ENCODE results near the gene TSGA10.
"Not testable (repeated sequence)": the region's sequence is repeated elsewhere in the genome, so short reads cannot be mapped to it uniquely, and the experiment has no call there.

Gene TSGA10, protein sequence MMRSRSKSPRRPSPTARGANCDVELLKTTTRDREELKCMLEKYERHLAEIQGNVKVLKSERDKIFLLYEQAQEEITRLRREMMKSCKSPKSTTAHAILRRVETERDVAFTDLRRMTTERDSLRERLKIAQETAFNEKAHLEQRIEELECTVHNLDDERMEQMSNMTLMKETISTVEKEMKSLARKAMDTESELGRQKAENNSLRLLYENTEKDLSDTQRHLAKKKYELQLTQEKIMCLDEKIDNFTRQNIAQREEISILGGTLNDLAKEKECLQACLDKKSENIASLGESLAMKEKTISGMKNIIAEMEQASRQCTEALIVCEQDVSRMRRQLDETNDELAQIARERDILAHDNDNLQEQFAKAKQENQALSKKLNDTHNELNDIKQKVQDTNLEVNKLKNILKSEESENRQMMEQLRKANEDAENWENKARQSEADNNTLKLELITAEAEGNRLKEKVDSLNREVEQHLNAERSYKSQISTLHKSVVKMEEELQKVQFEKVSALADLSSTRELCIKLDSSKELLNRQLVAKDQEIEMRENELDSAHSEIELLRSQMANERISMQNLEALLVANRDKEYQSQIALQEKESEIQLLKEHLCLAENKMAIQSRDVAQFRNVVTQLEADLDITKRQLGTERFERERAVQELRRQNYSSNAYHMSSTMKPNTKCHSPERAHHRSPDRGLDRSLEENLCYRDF

DNA sequence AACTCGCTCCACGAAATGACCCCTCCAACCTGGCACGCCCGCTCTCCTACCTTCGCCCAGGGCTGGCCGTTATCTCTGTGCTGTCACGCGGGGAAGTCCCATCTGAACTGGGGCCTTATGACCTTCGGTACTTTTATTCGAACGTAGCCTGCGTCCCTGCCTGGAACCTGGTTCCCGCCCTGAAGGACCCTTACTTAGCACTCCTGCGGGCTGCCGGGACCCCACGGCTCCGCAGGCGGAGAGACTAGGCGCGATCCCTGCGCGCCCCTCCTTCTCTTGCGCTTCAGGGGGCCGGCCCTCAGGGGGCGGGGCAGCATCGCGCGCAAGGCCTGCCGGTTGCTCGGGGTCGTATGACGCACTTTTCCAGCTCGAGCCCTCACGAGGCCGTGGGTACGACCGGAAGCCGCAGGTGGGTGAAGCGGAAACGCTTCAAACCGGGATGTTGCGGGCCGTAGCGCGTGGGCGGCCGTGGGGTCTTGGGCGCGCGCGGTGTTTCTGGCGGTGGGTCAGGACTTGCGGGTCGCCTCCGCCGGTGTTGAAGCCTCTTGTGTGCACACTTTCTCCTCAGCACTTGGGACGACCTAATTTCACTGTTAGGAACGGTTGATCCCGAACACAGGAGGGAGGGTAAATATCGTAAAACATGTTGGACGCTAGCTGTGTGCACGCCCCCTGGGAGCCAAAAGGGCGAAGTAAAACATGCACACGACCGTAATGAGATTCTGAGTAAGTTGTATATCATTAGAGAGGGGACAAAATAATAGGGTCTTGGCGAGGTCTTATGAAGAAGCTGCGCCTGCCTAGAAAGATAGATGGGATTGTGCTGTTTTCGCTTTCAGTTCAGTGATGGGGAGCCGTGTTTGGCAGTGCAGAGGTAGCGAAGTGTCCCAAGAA lies at the start of gene TSGA10, which contains the start of gene LIPT1:
Gene TSGA10, minus strand, starts transcription at position 300 of the 894 bp plus-strand sequence. CDS start 45,503 bp downstream, outside the sequence.
Gene LIPT1, plus strand, starts transcription at position 325 of the 894 bp plus-strand sequence. CDS start 6,991 bp downstream, outside the sequence.
- Histone ChIP-seq H3K9ac (ENCODE audit: low read length) (peak within 1 kb of the TSS; percentile 78), H3K4me1 (ENCODE audit: control insufficient read depth, low read depth, low read length) (peaks cover 9% of the 10 kb centered on the region), H3K36me3 (ENCODE audit: control insufficient read depth, low read depth, low read length) (no peaks in the 10 kb centered on the region), H3K27me3 (ENCODE audit: control insufficient read depth, insufficient read depth, low read length) (no peaks in the 10 kb centered on the region), H3K9me3 (ENCODE audit: control insufficient read depth, low read depth, low read length) (no peaks in the 10 kb centered on the region), H3K27ac (ENCODE audit: low read length) (peak within 1 kb of the TSS; percentile 79), H3K4me3 (ENCODE audit: low read length) (peak within 1 kb of the TSS; percentile 83)

DNA sequence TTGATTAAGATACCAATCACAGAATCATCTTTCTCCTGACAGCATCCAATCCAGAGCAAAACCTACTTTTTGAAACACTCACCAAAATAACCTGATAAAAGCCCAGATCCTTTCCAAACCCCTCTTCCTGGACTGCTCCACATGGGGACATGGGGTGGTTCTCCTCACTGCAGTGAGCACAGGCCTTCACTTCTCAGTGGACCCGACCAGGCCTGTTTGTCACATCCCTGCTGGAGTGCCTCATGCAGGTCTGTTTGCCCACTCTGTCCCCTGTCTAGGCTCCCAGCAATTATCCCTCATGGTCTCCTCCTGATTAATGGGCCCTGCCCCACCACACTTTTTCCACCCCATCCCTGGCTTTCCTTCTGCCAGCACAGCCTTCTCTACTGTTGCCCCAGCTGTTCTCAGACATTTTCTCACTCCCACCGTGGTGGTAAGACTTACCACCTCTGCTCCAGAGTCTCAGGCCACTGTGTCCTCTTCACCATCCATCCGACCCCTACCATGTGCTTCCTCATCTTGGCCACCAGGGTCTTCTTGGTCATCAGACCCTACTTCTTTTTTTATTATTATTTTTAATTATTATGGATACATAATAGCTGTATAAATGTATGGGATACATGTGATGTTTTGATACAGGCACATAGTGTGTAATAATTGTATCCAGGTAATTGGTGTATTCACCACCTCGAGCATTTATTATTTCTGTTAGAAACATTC lies 47.4 kb upstream of the TSGA10 start:
- H3K4me1 ChIP-seq (ENCODE audit: control insufficient read depth, low read depth, low read length): no peaks in the 10 kb centered on the region
- no peak overlapping the region for H3K27ac ChIP-seq (ENCODE audit: low read length)
- no peaks in the 10 kb centered on the region for H3K27me3 ChIP-seq (ENCODE audit: control insufficient read depth, insufficient read depth, low read length)
- H3K9me3 ChIP-seq (ENCODE audit: control insufficient read depth, low read depth, low read length): peaks cover 18% of the 10 kb centered on the region
- peaks cover 6% of the 10 kb centered on the region for H3K36me3 ChIP-seq (ENCODE audit: control insufficient read depth, low read depth, low read length)
- no peak overlapping the region for H3K4me3 ChIP-seq (ENCODE audit: low read length)
- no peak overlapping the region for H3K9ac ChIP-seq (ENCODE audit: low read length)

DNA sequence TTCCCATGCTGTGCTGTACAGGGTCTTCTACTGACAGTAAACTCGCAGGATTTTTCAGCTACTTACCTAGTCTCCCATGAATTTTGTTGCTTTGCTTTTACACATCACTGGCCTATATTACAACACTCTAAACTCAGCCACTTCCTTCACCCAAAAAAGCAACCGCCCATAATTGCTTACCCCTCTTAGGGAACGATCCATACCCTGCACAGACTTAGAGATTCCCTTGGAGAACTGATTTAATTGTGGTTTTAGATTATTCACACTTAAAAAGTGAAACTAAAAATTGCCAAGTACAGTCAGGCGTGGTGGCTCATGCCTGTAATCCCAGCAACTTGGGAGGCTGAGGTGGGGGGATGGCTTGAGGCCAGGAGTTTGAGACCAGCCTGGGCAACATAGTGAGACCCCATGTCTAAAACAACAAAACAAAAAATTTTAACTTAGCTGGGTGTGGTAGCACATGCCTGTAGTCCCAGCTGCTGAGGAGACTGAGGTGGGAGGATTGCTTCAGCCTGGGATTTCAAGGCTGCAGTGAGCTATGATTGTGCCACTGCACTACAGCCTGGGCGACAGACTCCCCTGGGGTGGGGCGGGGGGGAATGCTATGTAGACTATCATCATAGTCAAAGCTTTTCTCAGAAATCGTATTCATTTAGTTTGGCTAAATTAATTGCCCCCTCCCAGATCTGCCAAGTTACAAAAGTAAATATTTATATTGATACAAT lies 45.5 kb upstream of the TSGA10 start:
- Histone ChIP-seq H3K4me1 (ENCODE audit: control insufficient read depth, low read depth, low read length) (no peaks in the 10 kb centered on the region), H3K9ac (ENCODE audit: low read length) (no peak overlapping the region), H3K27ac (ENCODE audit: low read length) (no peak overlapping the region), H3K4me3 (ENCODE audit: low read length) (no peak overlapping the region), H3K36me3 (ENCODE audit: control insufficient read depth, low read depth, low read length) (peaks cover 25% of the 10 kb centered on the region), H3K27me3 (ENCODE audit: control insufficient read depth, insufficient read depth, low read length) (no peaks in the 10 kb centered on the region), H3K9me3 (ENCODE audit: control insufficient read depth, low read depth, low read length) (peaks cover 13% of the 10 kb centered on the region)

DNA sequence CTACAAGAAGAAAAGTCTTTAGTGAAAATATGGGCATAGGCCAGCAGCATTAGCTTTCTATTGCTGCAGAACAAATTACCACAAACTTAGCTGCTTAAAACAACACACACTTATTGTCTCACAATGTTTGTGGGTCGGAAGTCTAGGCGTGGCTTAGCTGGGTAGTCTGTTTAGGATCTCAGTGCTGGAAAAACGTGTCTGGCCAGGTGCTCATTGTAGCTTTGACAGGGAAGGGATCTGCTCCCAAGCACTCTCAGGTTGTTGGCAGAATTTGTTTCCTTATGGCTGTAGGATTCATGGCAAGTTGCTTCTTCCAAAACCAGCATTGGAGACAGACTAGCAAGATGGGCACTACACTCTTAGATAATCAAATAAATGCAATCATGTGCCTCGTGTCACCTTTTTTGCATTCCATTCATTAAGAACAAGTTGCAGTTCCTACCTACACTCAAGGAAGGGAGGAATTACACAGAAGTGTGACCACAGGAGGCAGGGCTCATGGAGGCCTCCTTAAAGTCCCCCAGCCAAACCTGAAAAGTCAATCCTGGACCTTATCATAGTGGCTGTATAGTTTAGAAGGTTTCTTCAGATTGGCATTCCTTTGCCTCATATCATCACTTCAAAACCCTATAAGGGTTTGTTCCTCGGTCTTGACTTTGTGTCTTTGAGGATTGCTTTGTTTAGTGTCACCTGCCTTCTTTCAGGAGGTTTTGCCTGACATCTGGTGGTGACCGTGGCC lies 43.5 kb upstream of the TSGA10 start:
- no peak overlapping the region for H3K9ac ChIP-seq (ENCODE audit: low read length)
- no peak overlapping the region for H3K27ac ChIP-seq (ENCODE audit: low read length)
- no peak overlapping the region for H3K4me3 ChIP-seq (ENCODE audit: low read length)
- H3K36me3 ChIP-seq (ENCODE audit: control insufficient read depth, low read depth, low read length): peaks cover 29% of the 10 kb centered on the region
- H3K27me3 ChIP-seq (ENCODE audit: control insufficient read depth, insufficient read depth, low read length): no peaks in the 10 kb centered on the region
- no peaks in the 10 kb centered on the region for H3K9me3 ChIP-seq (ENCODE audit: control insufficient read depth, low read depth, low read length)
- H3K4me1 ChIP-seq (ENCODE audit: control insufficient read depth, low read depth, low read length): no peaks in the 10 kb centered on the region

DNA sequence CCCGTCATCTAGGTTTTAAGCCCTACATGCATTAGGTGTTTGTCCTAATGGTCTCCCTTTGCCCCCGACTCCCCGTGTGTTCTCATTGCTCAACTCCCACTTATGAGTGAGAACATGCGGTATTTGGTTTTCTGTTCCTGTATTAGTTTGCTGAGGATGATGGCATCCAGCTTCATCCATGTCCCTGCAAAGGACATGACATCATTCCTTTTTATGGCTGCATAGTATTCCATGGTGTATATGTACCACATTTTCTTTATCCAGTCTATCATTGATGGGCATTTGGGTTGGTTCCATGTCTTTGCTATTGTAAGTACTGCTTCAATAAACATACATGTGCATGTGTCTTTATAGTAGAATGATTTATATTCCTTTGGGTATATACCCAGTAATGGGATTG lies 37.6 kb upstream of the TSGA10 start:
- H3K27me3 ChIP-seq (ENCODE audit: control insufficient read depth, insufficient read depth, low read length); H3K27ac ChIP-seq (ENCODE audit: low read length); H3K9me3 ChIP-seq (ENCODE audit: control insufficient read depth, low read depth, low read length); H3K4me1 ChIP-seq (ENCODE audit: control insufficient read depth, low read depth, low read length); H3K4me3 ChIP-seq (ENCODE audit: low read length); H3K9ac ChIP-seq (ENCODE audit: low read length): not testable (repeated sequence)
- peaks cover 53% of the 10 kb centered on the region for H3K36me3 ChIP-seq (ENCODE audit: control insufficient read depth, low read depth, low read length)

DNA sequence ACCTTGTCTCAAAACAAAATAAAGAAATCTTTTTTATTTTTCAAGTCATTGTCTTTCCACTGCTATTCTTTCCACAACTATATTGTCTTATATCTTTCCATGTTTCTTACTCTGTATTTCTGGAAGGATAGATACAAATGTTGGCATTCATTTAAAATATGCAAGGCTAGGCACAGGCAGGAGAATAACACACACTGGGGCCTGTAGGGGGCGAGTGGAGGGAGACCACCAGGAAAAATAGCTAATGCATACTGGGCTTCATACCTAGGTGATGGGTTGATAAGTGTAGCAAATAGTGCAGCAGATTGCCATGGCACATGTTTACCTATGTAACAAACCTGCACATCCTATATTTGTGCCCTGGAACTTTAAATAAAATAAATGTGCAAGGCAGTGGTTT lies 35.8 kb upstream of the TSGA10 start:
- Histone ChIP-seq H3K9ac (ENCODE audit: low read length) (no peak overlapping the region), H3K9me3 (ENCODE audit: control insufficient read depth, low read depth, low read length) (no peaks in the 10 kb centered on the region), H3K27me3 (ENCODE audit: control insufficient read depth, insufficient read depth, low read length) (no peaks in the 10 kb centered on the region), H3K4me3 (ENCODE audit: low read length) (no peak overlapping the region), H3K4me1 (ENCODE audit: control insufficient read depth, low read depth, low read length) (no peaks in the 10 kb centered on the region), H3K27ac (ENCODE audit: low read length) (no peak overlapping the region), H3K36me3 (ENCODE audit: control insufficient read depth, low read depth, low read length) (peaks cover 40% of the 10 kb centered on the region)

DNA sequence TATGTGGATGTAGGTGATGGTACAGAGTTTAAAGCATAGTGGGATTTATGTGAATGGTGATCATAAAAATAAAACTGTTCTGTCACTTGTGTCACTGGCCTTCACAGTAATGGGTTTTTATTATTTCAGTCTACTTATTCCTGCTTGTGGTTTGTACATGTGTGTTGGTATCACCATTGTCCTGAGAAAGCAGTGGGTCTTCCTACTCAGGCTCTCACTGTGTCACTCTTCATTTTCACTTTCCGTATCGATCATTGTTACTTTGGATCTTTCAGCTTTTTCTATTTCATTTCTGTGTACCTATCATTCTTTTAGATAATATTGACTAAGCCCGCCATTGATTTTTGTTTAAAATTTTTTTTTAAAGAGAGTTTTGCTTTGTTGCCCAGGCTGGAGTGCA lies 33.6 kb upstream of the TSGA10 start:
- Histone ChIP-seq H3K9me3 (ENCODE audit: control insufficient read depth, low read depth, low read length) (no peaks in the 10 kb centered on the region), H3K4me1 (ENCODE audit: control insufficient read depth, low read depth, low read length) (no peaks in the 10 kb centered on the region), H3K9ac (ENCODE audit: low read length) (no peak overlapping the region), H3K27ac (ENCODE audit: low read length) (no peak overlapping the region), H3K27me3 (ENCODE audit: control insufficient read depth, insufficient read depth, low read length) (no peaks in the 10 kb centered on the region), H3K36me3 (ENCODE audit: control insufficient read depth, low read depth, low read length) (peaks cover 33% of the 10 kb centered on the region), H3K4me3 (ENCODE audit: low read length) (no peak overlapping the region)

DNA sequence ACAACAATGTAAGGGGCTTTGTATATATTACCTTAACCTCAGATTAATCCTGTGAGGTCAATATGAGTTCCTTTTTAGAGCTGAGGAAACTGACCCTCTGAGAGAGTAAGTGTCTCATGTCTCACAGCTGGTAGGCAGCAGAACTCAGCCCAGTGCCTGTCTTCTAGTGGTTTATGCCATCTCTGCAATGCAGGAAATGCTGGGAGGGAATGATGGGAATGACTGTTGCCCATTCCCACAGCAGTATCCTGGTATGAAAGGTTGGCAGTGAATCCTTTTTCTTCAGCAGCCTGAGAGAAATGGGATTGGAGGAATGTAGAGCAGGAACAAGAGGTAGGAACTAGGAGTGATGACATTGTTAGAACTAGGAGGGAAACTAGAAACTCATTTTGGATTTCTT lies 32.3 kb upstream of the TSGA10 start:
- no peak overlapping the region for H3K4me3 ChIP-seq (ENCODE audit: low read length)
- no peak overlapping the region for H3K27ac ChIP-seq (ENCODE audit: low read length)
- H3K4me1 ChIP-seq (ENCODE audit: control insufficient read depth, low read depth, low read length): peaks cover 4% of the 10 kb centered on the region
- H3K9ac ChIP-seq (ENCODE audit: low read length): no peak overlapping the region
- H3K36me3 ChIP-seq (ENCODE audit: control insufficient read depth, low read depth, low read length): peaks cover 29% of the 10 kb centered on the region
- no peaks in the 10 kb centered on the region for H3K27me3 ChIP-seq (ENCODE audit: control insufficient read depth, insufficient read depth, low read length)
- no peaks in the 10 kb centered on the region for H3K9me3 ChIP-seq (ENCODE audit: control insufficient read depth, low read depth, low read length)

DNA sequence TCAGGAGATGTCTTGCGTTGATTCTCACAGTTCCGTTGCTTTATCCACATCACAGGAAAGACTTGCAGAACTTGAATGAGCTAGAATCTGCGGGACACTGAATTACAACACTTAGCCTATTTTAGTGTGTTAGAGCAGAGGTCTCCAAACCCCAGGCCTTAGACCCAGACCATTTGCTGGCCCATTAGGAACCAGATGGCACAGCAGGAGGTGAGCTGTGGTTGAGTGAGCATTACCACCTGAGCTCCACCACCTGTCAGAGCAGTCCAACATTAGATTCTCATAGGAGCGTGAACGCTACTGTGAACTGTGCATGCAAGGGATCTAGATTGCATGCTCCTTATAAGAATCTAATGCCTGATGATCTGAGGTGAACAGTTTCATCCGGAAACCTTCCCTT lies 30.1 kb upstream of the TSGA10 start:
- H3K27ac ChIP-seq (ENCODE audit: low read length): no peak overlapping the region
- H3K27me3 ChIP-seq (ENCODE audit: control insufficient read depth, insufficient read depth, low read length): no peaks in the 10 kb centered on the region
- H3K36me3 ChIP-seq (ENCODE audit: control insufficient read depth, low read depth, low read length): peaks cover 26% of the 10 kb centered on the region
- H3K4me1 ChIP-seq (ENCODE audit: control insufficient read depth, low read depth, low read length): peaks cover 4% of the 10 kb centered on the region
- H3K4me3 ChIP-seq (ENCODE audit: low read length): no peak overlapping the region
- no peak overlapping the region for H3K9ac ChIP-seq (ENCODE audit: low read length)
- H3K9me3 ChIP-seq (ENCODE audit: control insufficient read depth, low read depth, low read length): no peaks in the 10 kb centered on the region

DNA sequence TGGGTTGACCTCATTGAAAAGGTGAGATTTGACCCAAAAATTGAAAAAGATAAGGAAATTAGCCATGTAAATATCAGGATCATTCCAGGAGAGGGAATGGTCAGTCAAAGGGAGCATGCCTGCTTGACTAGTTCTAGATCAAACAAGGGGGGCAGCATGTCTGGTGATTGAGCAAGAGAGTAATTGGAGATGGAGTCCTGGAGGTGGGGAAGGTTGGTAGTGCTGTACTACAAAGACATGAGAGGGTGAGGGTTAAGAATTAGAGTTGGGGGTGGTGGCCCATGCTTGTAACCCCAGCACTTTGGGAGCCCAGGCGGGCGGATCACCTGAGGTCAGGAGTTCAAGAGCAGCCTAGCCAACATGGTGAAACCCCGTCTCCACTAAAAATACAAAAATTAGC lies 28.3 kb upstream of the TSGA10 start:
- Histone ChIP-seq H3K36me3 (ENCODE audit: control insufficient read depth, low read depth, low read length) (peaks cover 10% of the 10 kb centered on the region), H3K4me3 (ENCODE audit: low read length) (peak overlapping the region; percentile 12), H3K27me3 (ENCODE audit: control insufficient read depth, insufficient read depth, low read length) (no peaks in the 10 kb centered on the region), H3K4me1 (ENCODE audit: control insufficient read depth, low read depth, low read length) (peaks cover 4% of the 10 kb centered on the region), H3K27ac (ENCODE audit: low read length) (no peak overlapping the region), H3K9ac (ENCODE audit: low read length) (no peak overlapping the region), H3K9me3 (ENCODE audit: control insufficient read depth, low read depth, low read length) (no peaks in the 10 kb centered on the region)

All from iPS-18a (cell line).